Tibial nerve (tissue), 4 donors: ENCODE data around the gene SRSF4.

Experiments used
- CTCF ChIP-seq, 5 experiments: fragments of 200-600 bp in 3 of 5; fragments of 450-650 bp in 2 of 5; sonication (generic) in 3 of 5; IDR thresholded peaks; one replicate each; pipeline ENCODE4 v1.5.1; 2016 to 2019; ENCODE audit warnings: antibody characterized with exemption in 5 of 5, mild to moderate bottlenecking in 3 of 5, moderate library complexity in 2 of 5
- EP300 ChIP-seq, 2 donors: sonication (generic); formaldehyde crosslinking; IDR thresholded peaks; one replicate each; pipeline ENCODE4 v1.6.1; 2017; ENCODE audit warnings: antibody characterized with exemption in 2 of 2, mild to moderate bottlenecking in 1 of 2

DNA sequence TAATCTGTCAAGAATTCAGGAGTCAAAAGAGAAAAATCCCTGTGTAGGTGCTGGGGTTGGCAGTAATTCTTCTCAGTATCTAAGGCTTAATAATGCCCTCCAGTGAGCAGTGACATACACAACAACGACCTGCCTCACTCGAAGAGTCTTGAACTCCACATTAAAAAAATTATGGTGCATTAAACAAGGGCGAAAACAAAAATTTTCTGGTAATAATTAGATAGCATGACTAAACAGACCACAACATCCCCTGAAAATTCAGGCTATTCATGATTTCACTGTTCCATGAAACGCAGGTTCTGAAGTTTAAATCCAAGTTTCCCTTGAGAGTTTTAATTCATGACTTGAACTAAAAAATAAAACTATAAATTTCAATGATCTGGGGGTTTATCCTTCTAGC, 5.1 kb downstream of the SRSF4 start:
- no peak for TF ChIP-seq CTCF (IDR thresholded peaks at IDR 0.05)
- no peak for TF ChIP-seq EP300 (IDR thresholded peaks at IDR 0.05)
